CMK (cell line): ENCODE data around the gene EXOG.

Experiments used
- DNase-seq: peaks from one replicate; pipeline ENCODE4 v3.0.0-alpha.2; 2010; ENCODE audit warnings: low read depth

EXOG gene

GRCh38 chr3:38510631-38511030 is 14.5 kb downstream of the EXOG start:
- no peak for DNase-seq

- no peak for DNase-seq
These were observed 15.4 kb downstream of the EXOG start for GRCh38 chr3:38511546-38511945.

- DNase-seq: no peak
These were observed 19.2 kb downstream of the EXOG start for GRCh38 chr3:38515367-38515766.

DNA sequence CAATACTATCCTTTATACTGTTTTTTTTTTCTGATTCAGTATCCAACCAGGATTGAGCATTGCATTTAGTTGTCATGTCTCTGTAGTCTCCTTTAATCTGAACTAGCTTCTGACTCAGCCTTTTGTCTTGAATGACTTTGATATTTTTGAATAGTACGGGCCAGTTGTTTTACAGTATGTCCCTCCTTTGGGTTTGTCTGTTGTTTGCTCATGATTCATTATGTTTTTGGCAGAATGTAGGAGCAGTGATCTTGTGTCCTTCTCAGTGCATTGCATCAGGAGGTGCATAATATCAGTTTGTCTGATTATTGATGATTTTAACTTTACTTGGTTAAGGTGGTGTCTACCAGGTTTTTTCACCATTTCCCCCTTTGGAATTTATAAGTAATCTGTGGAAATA is 20.5 kb downstream of the EXOG start:
- no peak for DNase-seq

DNA sequence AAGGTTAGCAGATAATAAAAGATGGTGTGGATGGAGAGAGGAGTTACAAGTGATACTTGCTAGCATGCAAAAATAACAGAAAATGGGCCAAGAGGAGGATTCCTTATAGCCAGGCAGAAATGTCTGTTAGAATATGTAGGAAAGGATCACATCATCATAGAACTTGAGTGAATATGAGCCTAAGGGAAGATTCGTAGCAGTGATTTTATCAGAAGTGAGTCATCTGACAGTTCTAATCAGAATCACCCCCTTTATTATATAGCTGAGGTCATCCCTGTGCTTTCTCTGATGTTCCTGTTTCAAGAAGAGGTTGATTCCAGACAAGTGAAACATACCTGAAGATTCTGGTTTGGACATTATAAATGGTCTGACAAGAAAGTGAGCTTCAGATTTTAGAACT is 22.9 kb downstream of the EXOG start:
- no peak for DNase-seq

DNA sequence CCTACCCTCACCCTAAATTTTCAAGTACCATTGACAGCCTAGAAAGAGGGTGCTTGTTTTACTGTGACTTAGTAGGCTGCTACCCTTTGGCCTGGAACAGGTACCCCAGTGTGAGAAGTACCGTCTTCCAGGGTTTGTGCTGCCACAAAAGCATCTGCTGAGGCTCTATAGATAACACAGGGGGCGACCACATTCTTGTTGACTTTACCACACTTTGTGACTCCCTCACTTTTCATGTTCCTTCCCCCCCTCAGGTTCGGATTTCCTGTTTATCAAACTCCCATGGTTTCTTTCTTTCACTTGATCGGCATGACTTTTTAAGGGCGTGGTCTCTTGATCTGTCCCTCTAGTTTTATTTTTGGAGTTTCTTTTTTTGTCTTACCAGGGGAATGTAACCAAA is 23.5 kb downstream of the EXOG start:
- DNase-seq: no peak

- no peak for DNase-seq
These were observed 25.3 kb downstream of the EXOG start for GRCh38 chr3:38521391-38521987.

DNA sequence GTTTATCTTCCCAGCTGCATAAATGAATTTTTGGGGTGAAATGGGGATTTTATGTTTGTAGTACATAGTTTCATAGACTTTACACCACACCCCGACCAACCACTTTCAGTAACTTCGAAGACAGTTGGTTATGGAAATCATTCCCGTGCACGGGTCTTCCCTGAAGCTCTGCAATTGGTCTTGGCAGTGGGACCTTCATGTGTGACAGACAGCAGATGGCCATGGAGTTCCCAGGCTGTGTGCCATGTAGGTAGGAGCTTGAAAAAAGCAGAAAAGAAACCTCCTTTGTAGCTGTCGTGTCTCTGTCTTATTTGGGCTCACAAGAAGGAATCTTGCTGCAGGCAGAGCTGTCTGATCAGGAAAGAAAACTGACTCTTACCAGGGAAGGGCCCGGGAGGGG is 25.9 kb downstream of the EXOG start:
- no peak for DNase-seq

GRCh38 chr3:38524141-38524739 is 28.1 kb downstream of the EXOG start:
- no peak for DNase-seq

- DNase-seq: no peak
These were observed 30.7 kb downstream of the EXOG start for GRCh38 chr3:38526792-38527191.

- DNase-seq: no peak
These were observed 32.3 kb downstream of the EXOG start for GRCh38 chr3:38528457-38528856.

- DNase-seq: no peak
These were observed 36.4 kb downstream of the EXOG start for GRCh38 chr3:38532529-38532928.

- no peak for DNase-seq
These were observed 37.3 kb downstream of the EXOG start for GRCh38 chr3:38533285-38533976.

DNA sequence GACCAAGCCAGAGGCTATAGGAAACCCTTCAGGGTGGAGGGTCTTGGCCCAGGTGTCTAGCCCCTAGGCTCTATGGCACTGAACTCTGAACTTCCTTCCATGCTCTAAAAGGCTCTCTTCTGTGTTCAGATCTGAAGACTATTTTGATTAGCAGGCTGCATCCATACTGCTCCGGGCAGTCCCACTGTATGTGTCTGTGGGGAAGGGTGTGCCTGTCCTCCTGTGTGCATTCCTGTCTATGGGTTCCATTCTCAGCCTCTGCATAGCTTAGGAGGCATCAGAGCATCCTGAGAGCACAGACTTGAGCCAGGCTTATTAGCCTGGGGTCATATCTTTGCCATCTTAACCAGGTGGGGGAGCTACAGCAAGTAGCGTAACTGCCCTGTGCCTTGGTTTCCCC is 38.0 kb downstream of the EXOG start:
- no peak for DNase-seq

GRCh38 chr3:38534604-38535003 is 38.5 kb downstream of the EXOG start:
- no peak for DNase-seq

GRCh38 chr3:38536671-38537070 is 40.5 kb downstream of the EXOG start:
- no peak for DNase-seq

GRCh38 chr3:38538773-38539353 is 42.7 kb downstream of the EXOG start:
- DNase-seq: no peak

- no peak for DNase-seq
These were observed 45.7 kb downstream of the EXOG start for GRCh38 chr3:38541806-38542205.

DNA sequence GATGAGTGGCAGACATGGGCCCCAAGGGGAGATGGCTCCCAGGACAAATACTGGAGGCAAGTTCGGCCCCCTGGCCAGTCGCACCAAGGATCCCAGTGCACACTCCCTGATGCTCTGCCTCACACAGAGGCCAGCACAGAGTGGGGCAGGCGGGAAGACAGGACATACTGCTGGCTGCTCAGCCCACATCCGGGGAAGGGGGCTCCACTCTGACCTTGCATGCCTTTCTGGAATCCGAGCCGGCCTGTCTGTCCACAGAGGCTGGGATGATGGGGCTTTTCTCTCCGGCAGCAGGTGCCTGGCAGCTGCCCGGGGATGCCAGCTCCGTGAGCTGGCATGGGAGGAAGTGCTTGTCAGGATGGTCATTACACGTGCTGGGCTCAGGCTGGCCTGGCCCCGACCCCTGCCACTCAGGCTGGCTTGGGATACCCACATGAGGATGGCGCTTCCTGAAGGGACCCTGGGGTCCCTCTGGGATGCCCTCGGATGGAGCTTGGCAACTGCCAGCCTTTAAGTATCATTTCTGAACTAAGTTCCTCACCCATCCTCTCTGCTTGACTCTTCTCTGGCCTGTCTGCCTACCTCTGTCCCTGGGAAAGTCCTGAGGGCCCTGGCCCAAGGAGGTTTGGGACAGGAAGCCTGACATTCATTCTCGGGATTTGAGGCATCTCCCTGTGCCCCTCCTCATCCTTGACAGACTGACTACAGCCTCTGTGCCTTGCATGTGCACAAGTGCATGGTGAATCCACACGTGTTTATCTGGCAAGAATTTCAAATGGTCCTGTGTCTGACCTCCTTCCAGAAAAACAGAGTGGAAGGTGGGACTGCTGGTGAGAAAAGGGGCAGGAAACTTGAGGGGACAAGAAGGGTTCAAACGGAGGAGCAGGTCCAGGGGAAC is 46.5 kb downstream of the EXOG start:
- no peak for DNase-seq

DNA sequence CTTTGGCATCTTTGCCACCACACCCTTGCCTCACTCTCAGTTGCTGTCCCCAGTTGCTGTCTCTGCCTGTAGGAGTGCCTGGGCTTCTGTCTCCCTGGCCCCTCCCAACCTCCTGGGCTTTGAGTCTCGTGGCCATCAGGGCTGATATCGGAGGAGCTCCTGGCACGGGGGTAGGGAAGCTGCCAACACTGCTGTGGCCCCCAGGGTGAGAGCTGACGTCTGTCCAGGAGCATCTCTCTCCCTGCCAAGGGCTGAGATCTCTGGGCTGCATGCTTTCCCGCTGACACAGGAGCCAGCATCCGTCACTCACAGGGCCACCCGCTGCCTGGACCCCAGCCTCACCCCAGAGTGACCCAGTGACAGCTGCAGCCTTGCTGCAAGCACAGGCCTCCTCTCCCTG is 47.4 kb downstream of the EXOG start:
- DNase-seq: no peak

DNA sequence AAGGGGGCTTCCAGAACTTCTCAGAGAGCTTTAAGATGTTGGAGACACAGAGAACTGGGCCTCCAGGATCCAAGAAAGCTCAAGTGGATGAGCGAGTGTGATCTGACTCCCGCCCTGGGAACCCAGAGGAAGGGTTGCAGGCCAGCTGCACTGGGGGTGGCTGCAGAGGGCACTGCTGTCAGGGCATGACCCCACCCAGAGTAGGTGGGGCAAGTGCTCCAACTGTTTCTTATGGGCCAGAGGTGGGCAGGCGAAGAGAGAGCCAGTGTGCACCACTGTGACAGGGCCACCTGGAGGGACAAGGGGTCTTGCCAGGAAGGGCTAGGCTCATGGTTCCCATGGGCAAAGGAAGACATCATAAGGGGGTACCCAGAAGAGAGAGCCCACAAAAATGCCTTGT is 48.8 kb downstream of the EXOG start:
- DNase-seq: no peak

DNA sequence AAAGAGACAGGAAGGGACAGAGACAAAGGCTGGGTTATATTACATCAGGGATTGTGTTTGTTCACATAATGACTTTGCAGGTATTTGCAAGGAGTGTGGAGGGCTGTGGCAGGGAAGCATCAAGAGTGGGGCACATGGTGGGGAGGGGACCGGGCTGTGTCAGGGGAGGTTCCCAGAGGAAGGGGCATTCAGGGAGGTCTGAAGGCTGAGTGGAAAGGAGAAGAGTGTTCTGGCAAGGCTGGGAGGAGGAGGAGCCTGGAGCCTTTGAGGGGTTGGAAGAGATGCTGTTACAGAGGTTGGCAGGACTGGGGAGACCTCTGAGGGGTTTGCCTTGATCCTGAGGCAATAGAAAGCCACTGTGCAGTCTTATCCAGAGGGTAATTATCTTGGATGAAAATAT is 49.4 kb downstream of the EXOG start:
- DNase-seq: no peak
